GM12865 (cell line): ENCODE data around the gene GNPDA1.
"Not testable (repeated sequence)": the region's sequence is repeated elsewhere in the genome, so short reads cannot be mapped to it uniquely, and the experiment has no call there.

Experiments
- DNase-seq: peaks from one replicate; pipeline ENCODE4 v3.0.0; 2010; ENCODE audit warnings: low read depth
- H3K4me3 ChIP-seq: 2 replicates; pipeline ENCODE4 v1.5.1; 2011; ENCODE audit warnings: mild to moderate bottlenecking, low read depth, low read length, control low read depth
- TF ChIP-seq, protein P1 (sequence below): IDR thresholded peaks from 2 replicates; pipeline ENCODE4 v1.5.1; 2011; ENCODE audit warnings: low read length, control low read depth, low read depth, inconsistent platforms; ENCODE audit not compliant: insufficient read depth; ENCODE audit errors: missing control alignments

GNPDA1 gene

DNA sequence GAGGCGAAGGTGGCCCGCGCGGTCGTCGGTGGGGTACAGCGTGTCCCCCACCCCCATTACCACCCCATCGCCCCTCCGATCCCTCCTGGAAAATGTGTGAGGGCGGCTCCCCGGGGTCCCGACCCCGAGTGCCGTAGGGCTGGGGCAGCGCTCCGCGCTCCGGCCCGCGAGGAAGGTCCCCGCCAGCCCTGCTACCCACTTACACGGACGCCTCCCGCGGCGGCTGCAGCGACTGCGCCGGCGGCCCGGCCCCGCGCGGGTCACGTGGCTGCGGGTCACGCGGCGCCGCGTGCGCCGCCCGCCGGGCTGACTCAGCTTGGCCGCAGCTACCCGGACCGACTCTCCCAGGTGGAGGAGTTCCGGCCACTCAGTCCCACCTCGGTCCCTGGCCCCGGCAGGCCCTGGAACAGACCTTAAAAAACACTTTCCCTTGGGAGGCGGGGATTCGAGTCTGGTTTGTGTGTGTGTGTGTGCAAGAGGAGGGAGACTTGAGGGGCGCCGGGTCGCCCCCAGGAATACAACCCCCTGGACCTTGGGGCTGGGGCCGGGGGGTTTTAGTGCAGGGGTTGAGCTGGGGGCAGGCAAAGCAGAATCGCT, at the start of gene GNPDA1:
Gene GNPDA1 (minus strand): TSS at position 236 of the 597 bp plus-strand sequence. CDS start 992 bp downstream, outside the sequence.
- DNase-seq, result peak; percentile 78
- TF ChIP-seq, protein P1, sequence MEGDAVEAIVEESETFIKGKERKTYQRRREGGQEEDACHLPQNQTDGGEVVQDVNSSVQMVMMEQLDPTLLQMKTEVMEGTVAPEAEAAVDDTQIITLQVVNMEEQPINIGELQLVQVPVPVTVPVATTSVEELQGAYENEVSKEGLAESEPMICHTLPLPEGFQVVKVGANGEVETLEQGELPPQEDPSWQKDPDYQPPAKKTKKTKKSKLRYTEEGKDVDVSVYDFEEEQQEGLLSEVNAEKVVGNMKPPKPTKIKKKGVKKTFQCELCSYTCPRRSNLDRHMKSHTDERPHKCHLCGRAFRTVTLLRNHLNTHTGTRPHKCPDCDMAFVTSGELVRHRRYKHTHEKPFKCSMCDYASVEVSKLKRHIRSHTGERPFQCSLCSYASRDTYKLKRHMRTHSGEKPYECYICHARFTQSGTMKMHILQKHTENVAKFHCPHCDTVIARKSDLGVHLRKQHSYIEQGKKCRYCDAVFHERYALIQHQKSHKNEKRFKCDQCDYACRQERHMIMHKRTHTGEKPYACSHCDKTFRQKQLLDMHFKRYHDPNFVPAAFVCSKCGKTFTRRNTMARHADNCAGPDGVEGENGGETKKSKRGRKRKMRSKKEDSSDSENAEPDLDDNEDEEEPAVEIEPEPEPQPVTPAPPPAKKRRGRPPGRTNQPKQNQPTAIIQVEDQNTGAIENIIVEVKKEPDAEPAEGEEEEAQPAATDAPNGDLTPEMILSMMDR, result peak; percentile 15

DNA sequence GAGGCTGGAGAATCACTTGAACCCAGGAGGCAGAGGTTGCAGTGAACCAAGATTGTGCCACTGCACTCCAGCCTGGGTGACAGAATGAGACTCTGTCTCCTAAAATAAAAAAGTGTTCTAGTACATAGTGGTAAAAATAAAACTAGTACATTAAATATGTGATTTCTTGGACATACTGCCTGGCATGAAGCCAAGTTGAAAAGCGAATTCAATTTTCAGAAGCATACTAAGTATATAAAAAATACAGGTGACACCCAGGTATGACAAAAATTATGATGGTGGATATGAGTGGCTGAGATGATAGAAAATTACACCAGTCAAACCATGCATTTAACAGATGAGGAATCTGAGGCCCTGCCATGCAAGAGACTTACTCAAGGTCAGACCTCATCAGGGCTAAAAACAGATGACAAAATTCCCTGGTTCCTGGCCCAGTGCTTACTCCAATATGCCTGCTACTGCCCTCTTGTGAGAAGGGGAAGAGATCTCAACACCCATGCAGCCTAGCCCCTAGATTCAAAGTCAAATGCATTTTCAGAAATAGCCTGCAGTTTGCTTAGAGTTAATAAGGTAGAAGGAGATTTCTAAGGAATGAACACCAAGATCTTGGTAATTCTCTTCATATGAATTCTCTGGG, 46.6 kb upstream of the GNPDA1 start:
- no peak overlapping the region for H3K4me3 ChIP-seq
- TF ChIP-seq, protein P1, result no peak
- no peak for DNase-seq

More for the DNA sequence above, at the start of gene GNPDA1:
- peak within 1 kb of the TSS; percentile 85 for H3K4me3 ChIP-seq

DNA sequence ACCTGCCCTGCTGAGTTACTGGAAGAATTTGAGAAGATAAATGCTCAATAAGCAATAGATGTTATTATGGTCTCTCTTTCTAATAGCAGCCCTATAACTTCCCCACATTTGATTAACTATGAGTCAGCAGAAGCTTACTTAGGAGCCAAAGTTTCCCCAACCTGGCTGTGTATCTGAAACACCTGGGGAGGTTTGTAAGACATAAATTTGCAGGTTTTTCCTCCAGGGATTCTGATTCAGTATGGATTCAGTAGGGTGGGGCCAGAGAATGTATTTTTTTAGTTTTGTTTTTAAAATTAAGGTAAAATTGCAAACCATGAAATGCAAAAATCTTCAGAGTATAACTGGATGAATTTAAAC, 44.9 kb upstream of the GNPDA1 start:
- H3K4me3 ChIP-seq, result no peak overlapping the region
- DNase-seq, result no peak
- TF ChIP-seq, protein P1, result no peak

DNA sequence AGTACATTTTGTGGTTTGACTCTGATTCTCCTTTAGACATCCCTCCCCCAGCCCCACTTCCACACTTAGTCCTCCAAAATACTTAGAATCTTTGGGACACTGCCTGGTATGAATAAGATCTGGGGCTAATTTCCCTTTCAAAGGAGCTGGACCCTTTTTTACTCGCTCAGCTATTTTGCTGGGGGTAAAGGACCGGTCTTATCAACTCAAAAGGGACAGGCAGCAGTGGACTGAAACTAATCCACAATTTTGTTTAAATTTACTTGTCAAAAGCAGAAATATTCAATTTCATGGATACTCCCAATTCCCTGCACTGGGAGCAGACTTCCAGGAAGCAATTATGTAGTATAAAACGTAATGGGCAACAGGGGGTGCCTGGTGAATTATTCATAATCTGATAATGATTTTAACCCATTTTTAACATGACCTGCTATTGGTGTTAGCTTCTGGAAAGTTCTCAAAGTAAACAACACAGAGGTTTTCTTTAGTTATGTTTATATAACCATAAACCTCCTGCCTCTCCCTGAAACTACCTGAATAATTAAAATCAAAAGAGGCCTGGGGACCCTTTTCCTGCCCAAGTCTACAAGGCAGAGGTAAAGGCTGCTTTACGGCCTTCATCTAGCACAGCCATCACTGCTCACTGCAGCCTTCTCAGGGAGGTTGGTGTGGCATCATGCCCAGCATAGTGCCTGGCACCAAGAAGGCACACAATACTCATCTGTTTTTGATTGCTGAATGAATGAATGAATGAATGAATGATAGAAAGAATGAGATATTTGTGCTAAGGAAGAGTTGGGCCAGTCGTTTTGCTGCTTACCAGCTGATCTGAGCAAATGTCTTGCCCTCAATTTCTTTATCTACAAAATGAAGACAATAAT, 44.2 kb upstream of the GNPDA1 start:
- TF ChIP-seq, protein P1, result no peak
- no peak overlapping the region for H3K4me3 ChIP-seq
- DNase-seq, result no peak

DNA sequence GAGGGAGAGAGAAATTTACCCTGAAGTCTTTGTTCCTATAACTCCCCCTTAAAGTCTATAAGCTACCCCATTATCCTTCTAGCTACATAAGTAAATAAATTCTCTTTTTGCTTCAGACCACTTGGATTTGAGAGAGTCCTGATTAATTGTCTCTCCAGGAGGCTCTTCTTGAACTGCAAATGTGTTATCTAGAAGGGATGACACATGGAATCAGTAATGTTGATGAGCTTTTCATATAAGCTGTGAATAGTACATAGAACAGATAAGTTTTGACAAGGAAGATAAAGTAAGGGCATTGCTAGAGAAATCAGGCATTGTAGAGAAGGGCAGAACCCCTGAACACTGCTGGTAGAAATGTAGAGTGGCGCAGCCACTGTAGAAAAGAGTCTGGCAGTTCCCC, 42.5 kb upstream of the GNPDA1 start:
- TF ChIP-seq, protein P1, result no peak

DNA sequence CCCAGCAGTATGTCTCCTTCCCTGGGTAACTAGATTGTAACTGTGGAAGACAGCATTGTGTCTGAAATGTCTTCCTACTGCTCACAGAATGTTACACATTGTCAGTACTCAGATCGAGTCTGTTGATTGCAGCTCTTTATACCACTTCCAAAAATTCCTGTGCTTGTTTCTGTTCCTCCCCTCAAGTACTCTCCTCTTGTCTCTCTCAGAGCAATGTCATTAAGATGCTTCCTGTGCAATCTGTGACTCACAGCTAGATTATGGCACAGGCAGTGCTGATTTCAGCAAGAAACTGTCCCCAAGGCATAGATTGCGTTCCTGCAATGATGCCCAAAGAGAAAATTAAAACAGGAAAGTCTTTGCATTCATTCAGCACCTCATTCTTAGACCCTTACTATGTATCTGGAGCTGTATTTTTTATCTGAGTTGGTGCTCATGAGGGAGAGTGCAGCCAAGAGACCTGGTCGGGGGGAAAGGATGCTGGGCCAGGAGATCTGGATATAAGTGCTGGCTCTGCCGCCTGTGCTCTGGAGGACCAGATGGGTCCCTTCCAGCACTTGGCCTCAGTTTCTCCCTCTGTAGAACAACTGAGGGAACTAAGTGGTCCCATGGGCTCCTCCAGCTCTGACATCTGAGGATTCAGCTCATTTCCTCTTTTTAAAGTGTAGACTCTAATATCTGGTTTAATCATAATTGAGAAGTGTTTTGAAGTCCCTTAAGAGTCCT, 40.8 kb upstream of the GNPDA1 start:
- no peak overlapping the region for H3K4me3 ChIP-seq
- no peak for DNase-seq
- TF ChIP-seq, protein P1, result no peak

More for the DNA sequence above, 42.5 kb upstream of the GNPDA1 start:
- H3K4me3 ChIP-seq, result no peak overlapping the region
- DNase-seq, result no peak

DNA sequence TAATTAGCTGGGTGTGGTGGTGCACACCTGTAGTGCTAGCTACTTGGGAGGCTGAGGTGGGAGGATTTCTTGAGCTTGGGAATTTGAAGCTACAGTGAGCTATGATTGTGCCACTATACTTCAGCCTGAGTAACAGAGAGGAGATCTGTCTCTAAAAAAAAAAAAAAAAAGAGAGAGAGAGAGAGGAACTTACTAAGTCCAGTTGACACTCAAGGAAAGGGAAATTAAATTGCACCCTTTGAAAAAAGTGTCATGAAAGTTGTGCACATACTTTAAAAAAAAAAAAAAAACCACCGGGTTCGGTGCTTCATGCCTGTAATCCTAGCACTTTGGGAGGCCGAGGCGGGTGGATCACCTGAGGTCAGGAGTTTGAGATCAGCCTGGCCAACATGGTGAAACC, 39.2 kb upstream of the GNPDA1 start:
- not testable (repeated sequence) for H3K4me3 ChIP-seq, DNase-seq
